NB4 (cell line): Measurements from ENCODE around the gene CHD6.

Source experiments
- CTCF ChIP-seq: IDR thresholded peaks from one replicate; pipeline ENCODE4 v1.5.1; 2012; ENCODE audit warnings: low read depth, low read length
- MAX ChIP-seq: IDR thresholded peaks from 2 replicates; pipeline ENCODE4 v1.6.1; 2011; ENCODE audit warnings: low read depth, low read length
- POLR2A ChIP-seq: IDR thresholded peaks from 2 replicates; pipeline ENCODE4 v1.6.1; 2011; ENCODE audit warnings: mild to moderate bottlenecking; ENCODE audit not compliant: insufficient read length; ENCODE audit errors: extremely low read depth

GRCh38 chr20:41499961-41500725 is 118.0 kb downstream of the CHD6 start:
- TF ChIP-seq CTCF = no peak
- no peak for TF ChIP-seq MAX
- TF ChIP-seq POLR2A = no peak
